Left renal pelvis (tissue), 4 donors: Measurements from ENCODE around the gene TMEM44. TPM values are rescaled to one million over a fixed set of nuclear protein-coding genes. Genes with fewer than 3 reads are reported as not detected.
"Not testable (repeated sequence)": the region's sequence is repeated elsewhere in the genome, so short reads cannot be mapped to it uniquely, and the experiment has no call there.

ENCODE experiments used
- DNase-seq, 4 donors: peaks; one replicate each; pipeline ENCODE4 v3.0.0-alpha.2; 2013; ENCODE audit warnings: low read depth in 4 of 4, low spot score in 3 of 4
- polyA plus RNA-seq, 4 donors: library from polyadenylated mRNA; unstranded; fragments of 120-200 nt; gene quantifications; one replicate each; pipeline ENCODE4 v1.2.1, GENCODE V29; 2013; ENCODE audit not compliant: insufficient read length in 4 of 4

TMEM44 gene
- polyA plus RNA-seq, 4 donors, result 15.7 to 22.9 (median 19.5) TPM

DNA sequence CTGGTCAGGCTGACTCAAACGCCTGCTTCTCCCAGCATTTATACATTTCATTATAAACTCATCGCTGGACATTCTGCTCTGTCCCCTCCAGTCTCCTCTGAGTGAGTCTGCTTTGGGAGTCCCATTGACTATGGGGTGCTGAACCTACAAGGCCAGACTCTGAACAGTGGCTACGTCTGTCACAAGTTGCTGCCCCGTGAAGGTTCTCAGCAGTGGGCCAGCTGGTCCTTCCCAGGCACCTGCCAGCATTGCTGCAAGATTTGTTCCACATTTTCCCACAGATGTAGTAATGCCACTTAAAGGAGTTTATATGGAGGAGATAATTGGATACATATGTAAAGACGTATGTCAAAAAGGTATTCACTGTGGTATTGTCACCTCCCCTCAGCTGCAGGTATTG, 73.7 kb downstream of the TMEM44 start:
- DNase-seq, result no peak

DNA sequence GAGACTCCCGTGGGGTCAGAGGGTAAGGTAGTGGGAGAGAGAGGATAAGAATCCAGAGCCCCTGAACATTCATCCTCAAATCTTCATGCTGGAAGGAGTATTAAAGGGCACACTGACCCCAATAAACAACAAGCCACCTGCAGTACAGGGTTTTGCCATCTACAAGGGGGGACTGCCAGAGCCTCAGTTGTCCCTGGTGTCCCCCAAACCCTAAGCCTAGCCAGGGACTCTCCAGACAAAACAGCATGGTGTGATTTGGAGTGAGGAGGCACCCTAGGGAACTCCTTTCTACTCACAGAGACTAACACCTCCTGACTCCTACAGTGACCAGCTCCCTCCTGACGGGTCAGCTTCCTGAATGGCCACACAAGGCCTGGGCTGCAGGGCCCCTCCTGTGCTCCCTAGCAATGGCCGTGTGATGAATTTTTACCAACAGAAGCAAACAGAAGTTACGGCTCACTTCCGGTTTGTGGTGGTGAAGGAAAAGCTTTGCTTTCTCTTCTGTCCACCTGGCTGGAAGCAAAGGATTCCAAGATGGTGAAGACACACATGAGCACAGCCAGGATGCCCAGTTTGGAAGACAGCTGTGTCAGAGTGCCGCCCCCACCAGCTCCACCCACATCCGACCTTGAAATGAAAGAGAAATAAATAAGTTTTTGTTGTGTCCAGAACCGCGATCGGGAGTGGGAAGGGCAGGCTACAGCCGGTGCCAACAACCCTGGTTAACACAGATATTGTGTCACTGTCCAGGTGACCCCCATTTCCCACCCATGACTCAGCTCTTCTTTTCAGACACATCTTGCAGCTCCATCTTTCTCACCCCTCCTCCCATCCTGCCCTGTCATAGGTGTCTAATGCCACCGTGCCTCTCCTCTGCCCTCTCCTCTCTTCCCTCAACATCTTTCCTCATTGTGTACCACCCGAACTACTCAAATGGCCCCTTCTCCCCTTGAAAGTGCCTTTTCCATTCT, 76.8 kb downstream of the TMEM44 start:
- DNase-seq, result no peak

DNA sequence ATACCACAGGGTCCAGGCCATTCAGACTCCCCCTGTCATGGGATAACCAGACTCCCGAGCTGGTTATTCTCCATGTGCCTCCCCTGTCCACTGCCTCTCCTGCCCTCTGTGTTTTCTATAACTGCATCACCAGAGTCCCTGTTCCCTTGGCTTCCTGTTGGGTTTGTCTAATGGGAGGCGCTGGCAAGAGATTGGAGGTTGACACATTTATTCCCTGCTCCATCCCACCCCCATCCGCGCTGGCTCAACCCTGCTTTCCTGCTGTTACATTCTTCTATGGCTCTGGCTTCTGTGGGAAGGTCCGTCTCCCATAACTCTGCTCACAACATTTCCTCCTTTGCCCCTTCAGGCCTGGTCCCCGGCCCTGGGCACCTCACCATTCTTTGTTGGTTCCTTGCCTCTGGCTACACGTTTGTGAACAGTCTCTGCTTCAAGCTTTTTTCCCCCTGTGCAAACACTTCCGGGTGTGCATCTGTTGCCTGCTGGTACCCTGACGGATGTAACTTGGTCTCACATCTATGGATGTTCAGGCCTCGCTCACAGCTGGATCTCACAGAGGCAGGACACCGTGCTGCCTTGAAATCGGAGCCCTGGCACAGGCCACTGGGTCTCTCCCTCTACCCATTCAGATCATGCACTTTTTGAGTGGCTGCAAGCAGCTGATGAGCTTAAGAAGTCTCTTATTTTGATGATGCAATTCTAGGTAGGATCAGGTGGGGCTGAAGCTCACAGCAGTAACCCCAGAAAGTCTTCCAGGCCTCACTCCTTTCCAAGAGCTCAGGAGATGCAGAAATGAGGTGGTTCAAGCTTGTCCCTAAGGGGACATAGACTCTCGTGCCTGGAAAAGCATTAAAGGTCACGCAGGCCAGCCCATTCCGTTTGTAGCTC, 77.8 kb downstream of the TMEM44 start:
- DNase-seq, result no peak

GRCh38 chr3:194554473-194555123, 78.6 kb downstream of the TMEM44 start:
- DNase-seq, result no peak

DNA sequence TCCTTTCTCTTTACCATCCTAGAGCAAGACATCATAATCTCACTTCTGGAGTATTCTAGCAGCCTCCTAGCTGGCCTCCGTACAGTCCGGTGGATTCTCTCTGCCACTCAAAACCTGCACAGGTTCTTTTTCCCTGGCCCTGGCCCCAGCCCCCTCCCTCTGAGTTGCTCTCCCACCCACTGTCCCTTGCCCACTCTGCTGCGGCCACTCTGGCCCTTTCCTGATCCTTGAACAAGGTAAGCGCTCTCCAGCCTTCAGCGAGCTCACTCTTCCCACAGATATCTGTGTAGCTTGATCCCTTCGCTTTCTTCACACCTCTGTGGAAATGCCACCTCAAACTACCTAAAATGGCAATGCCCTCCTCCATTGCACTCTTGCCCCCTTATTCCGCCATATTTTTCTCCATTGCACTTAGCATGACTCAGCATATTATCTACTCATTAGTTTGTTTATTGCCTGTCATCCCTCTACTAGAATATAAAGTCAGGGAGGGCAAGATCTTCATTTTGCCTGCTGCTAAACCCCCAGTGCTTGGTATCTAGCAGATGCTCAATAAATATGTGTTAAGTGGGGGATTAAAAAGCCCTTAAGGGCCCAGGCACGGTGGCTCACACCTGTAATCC, 80.8 kb downstream of the TMEM44 start:
- no peak for DNase-seq

DNA sequence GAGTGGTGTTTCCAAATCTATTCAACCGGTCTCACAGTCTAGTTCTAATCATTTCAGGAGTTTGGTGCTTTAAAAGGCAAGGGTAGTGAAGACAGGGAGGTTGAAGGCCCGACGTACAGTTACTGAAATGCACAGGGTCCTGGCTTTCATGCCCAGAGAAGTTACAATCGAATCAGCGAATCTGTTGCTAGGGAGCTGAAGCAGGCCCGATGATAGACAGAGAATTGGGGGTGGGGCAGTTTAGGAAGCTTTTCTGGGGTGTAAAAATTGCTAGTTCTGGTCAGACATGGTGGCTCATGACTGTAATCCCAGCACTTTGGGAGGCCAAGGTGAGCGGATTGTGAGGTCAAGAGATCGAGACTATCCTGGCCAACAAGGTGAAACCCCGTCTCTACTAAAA, 83.4 kb downstream of the TMEM44 start:
- no peak for DNase-seq

GRCh38 chr3:194548346-194549321, 84.6 kb downstream of the TMEM44 start:
- no peak for DNase-seq

DNA sequence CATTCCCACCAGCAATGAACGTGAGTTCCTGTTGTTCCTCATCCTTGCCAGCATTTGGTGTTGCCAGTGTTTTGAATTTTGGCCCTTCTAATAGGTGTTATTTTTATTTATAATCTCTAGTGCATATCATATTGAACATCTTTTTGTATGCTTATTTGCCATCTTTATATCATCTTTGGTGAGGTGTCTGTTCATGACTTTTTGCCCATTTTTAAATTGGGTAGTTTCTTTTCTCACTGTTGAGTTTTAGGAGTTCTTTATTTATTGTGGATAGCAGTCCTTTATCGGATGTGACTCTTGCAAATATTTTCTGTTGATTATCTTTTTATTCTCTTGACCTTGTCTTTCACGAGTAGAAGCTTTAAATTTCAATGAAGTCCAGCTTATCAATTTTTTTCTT, 86.2 kb downstream of the TMEM44 start:
- DNase-seq, result no peak

DNA sequence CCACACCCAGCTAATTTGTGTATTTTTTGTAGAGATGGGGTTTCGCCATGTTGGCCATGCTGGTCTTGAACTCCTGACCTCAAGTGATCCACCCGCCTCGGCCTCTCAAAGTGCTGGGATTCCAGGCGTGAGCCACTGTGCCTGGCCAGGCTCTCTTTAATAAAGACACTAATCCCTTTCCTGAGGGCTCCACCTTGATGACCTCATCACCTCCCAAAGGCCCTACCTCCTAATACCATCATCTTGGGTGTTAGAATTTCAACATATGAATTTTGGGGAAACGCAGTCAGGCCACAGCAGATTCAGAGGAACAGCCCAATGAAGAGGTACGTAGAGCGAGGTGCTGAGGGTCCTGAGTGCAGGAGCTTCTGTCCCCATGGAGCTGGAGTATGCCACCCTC, 87.7 kb downstream of the TMEM44 start:
- not testable (repeated sequence) for DNase-seq

DNA sequence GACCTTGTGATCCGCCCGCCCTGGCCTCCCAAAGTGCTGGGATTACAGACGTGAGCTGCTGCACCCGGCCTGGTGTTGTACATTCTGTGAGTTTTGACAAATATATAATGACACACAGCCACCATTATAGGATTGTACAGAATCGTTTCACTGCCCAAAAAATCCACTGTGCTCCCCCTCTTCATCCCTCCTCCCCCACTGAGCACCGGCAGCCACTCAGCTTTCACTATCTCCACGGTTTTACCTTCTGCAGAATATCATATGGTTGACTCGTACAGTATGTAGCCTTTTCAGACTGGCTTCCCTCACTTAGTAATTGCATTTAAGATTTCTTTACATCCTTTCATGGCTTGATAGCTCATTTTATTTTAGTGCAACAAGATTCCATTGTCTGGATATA, 89.7 kb downstream of the TMEM44 start:
- no peak for DNase-seq

- DNase-seq, result no peak
Measured at GRCh38 chr3:194541483-194541882, 91.7 kb downstream of the TMEM44 start.

DNA sequence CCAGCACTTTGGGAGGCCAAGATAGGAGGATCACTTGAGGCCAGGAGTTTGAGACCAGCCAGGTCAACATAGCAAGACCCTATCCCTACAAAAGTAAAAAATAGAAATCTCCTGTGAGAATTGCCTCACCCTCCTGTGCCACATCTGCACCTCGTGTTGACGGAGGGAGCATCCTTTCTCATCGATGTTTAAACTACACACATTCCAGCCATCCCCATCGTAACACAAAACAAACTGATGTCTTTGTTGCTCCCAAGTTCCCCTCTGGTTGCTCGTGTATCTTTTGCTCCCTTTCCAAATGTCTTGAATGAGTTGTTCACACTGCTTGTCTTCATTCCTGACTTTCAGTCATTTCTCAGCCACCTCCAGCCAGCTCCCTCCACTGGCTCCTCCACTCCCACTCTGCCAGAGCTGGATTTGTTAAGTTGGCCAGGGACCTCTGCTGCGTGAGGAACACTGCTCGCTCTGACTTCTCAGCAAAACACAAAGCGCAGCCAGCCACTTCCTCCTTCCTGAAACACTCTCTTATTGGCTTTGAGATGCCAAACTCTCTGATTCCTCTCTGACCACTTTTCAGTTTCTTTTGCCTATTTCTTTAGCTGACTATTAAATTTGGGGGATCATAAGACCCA, 92.8 kb downstream of the TMEM44 start:
- DNase-seq, result no peak

- DNase-seq, result no peak
Measured at GRCh38 chr3:194539498-194539897, 93.7 kb downstream of the TMEM44 start.

DNA sequence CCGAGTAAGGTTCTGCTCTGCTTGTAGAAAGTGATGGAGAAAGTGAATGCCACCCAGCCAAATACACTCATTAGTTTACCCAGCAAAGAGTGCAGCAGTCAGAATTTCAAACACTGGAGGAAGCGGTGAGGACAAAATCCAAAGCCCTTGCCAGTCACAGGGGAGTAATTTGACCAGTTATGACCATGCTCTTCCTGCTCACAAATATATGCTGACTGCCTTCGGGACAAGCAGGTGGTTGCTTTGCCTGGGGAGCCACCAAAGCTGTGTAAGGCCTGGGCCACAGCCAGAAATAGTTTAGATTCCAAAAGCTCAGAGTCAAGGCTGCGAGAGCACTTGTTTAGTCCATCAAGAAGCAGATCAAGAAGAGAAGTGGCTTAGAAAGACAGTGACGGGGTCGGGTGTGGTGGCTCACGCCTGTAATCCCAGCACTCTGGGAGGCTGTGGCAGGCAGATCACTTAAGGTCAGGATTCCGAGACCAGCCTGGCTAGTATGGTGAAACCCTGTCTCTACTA, 95.4 kb downstream of the TMEM44 start:
- no peak for DNase-seq

Other genes with a start within 250 kb of the TMEM44 start
- under 1 TPM; 0.40 to 0.91 (median 0.69) TPM for gene GP5, start 234.2 kb downstream of the TMEM44 start, polyA plus RNA-seq
- 100 to 1,000 TPM in 3 of 4 donors, 10 to 100 TPM in 1; 65.6 to 112 (median 105) TPM for gene ATP13A3, start 146.4 kb downstream of the TMEM44 start, polyA plus RNA-seq
- 10 to 100 TPM; 28.0 to 48.3 (median 36.1) TPM for gene LSG1, start 38.8 kb upstream of the TMEM44 start, polyA plus RNA-seq
- 10 to 100 TPM in 1 of 4 donors, 1 to 10 TPM in 3; 4.8 to 13.3 (median 6.2) TPM for gene FAM43A, start 52.5 kb upstream of the TMEM44 start, polyA plus RNA-seq